Measurements from ENCODE around the gene SAMMSON.
A peak's percentile ranks its signal among the peaks of the same experiment; 100 is the strongest.

SAMMSON gene

GRCh38 chr3:70020906-70021660 is 21.6 kb downstream of the SAMMSON start:
- DNase-seq, result no peak

- no peak for DNase-seq
These were observed 28.8 kb downstream of the SAMMSON start for GRCh38 chr3:70028361-70028760.

- no peak for DNase-seq
These were observed 39.2 kb downstream of the SAMMSON start for GRCh38 chr3:70038693-70039092.

- no peak for DNase-seq
These were observed 40.9 kb downstream of the SAMMSON start for GRCh38 chr3:70040386-70040785.

GRCh38 chr3:70042641-70043040 is 43.1 kb downstream of the SAMMSON start:
- no peak for DNase-seq

- no peak for DNase-seq
These were observed 50.2 kb downstream of the SAMMSON start for GRCh38 chr3:70049761-70050160.

GRCh38 chr3:70053293-70053692 is 53.8 kb downstream of the SAMMSON start:
- DNase-seq, result no peak

GRCh38 chr3:70056081-70056480 is 56.5 kb downstream of the SAMMSON start:
- no peak for DNase-seq

- DNase-seq, result no peak
These were observed 57.9 kb downstream of the SAMMSON start for GRCh38 chr3:70057426-70057825.

GRCh38 chr3:70061096-70061495 is 61.6 kb downstream of the SAMMSON start:
- DNase-seq, result no peak

GRCh38 chr3:70064194-70064779 is 64.8 kb downstream of the SAMMSON start:
- DNase-seq, result peak in 2 of 6 experiments; percentile 5 to 11

GRCh38 chr3:70065696-70066253 is 66.2 kb downstream of the SAMMSON start:
- DNase-seq, result no peak

- DNase-seq, result no peak
These were observed 68.5 kb downstream of the SAMMSON start for GRCh38 chr3:70067860-70068521.

- no peak for DNase-seq
These were observed 70.0 kb downstream of the SAMMSON start for GRCh38 chr3:70069557-70069956.

- no peak for DNase-seq
These were observed 71.6 kb downstream of the SAMMSON start for GRCh38 chr3:70071138-70071537.

- DNase-seq, result no peak
These were observed 72.6 kb downstream of the SAMMSON start for GRCh38 chr3:70072180-70072579.

GRCh38 chr3:70072754-70073153 is 73.2 kb downstream of the SAMMSON start:
- DNase-seq, result no peak

GRCh38 chr3:70075101-70075500 is 75.6 kb downstream of the SAMMSON start:
- no peak for DNase-seq

GRCh38 chr3:70076396-70076795 is 76.9 kb downstream of the SAMMSON start:
- no peak for DNase-seq

- DNase-seq, result no peak
These were observed 79.2 kb downstream of the SAMMSON start for GRCh38 chr3:70078778-70079177.

GRCh38 chr3:70085613-70086012 is 86.1 kb downstream of the SAMMSON start:
- no peak for DNase-seq

- no peak for DNase-seq
These were observed 86.8 kb downstream of the SAMMSON start for GRCh38 chr3:70086336-70086735.

GRCh38 chr3:70090322-70090913 is 90.9 kb downstream of the SAMMSON start:
- DNase-seq, result peak in 2 of 6 experiments; percentile 2 to 3

Data from stimulated activated naive CD4-positive, alpha-beta T cell (primary cell).